ENCODE measurements around the gene AP1AR. TPM values are rescaled to one million over a fixed set of nuclear protein-coding genes. Genes with fewer than 3 reads are reported as not detected.

The AP1AR gene
- total RNA-seq, 1 donor from 2014 or later = 15.7 TPM

- peaks cover 3% of the 10 kb centered on the region for H3K27me3 Mint-ChIP-seq (ENCODE audit: unreplicated experiment)
- no peak overlapping the region for H3K4me3 Mint-ChIP-seq (ENCODE audit: unreplicated experiment)
- no peak overlapping the region for H3K27ac Mint-ChIP-seq (ENCODE audit: unreplicated experiment)
- DNase-seq (ENCODE audit: low spot score) = no peak
- H3K36me3 Mint-ChIP-seq (ENCODE audit: low read depth, unreplicated experiment) = no peaks in the 10 kb centered on the region
- TF ChIP-seq, protein P1, sequence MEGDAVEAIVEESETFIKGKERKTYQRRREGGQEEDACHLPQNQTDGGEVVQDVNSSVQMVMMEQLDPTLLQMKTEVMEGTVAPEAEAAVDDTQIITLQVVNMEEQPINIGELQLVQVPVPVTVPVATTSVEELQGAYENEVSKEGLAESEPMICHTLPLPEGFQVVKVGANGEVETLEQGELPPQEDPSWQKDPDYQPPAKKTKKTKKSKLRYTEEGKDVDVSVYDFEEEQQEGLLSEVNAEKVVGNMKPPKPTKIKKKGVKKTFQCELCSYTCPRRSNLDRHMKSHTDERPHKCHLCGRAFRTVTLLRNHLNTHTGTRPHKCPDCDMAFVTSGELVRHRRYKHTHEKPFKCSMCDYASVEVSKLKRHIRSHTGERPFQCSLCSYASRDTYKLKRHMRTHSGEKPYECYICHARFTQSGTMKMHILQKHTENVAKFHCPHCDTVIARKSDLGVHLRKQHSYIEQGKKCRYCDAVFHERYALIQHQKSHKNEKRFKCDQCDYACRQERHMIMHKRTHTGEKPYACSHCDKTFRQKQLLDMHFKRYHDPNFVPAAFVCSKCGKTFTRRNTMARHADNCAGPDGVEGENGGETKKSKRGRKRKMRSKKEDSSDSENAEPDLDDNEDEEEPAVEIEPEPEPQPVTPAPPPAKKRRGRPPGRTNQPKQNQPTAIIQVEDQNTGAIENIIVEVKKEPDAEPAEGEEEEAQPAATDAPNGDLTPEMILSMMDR (IDR thresholded peaks at IDR 0.05; ENCODE audit: unreplicated experiment) = no peak
- peaks cover 11% of the 10 kb centered on the region for H3K4me1 Mint-ChIP-seq (ENCODE audit: unreplicated experiment)
- no peaks in the 10 kb centered on the region for H3K9me3 Mint-ChIP-seq (ENCODE audit: unreplicated experiment)
Measured at GRCh38 chr4:112222219-112222955, 9.2 kb upstream of the AP1AR start.

- no peaks in the 10 kb centered on the region for H3K9me3 Mint-ChIP-seq (ENCODE audit: unreplicated experiment)
- H3K27me3 Mint-ChIP-seq (ENCODE audit: unreplicated experiment) = no peaks in the 10 kb centered on the region
- H3K4me3 Mint-ChIP-seq (ENCODE audit: unreplicated experiment) = no peak overlapping the region
- no peak for DNase-seq (ENCODE audit: low spot score)
- peaks cover 11% of the 10 kb centered on the region for H3K4me1 Mint-ChIP-seq (ENCODE audit: unreplicated experiment)
- no peaks in the 10 kb centered on the region for H3K36me3 Mint-ChIP-seq (ENCODE audit: low read depth, unreplicated experiment)
- H3K27ac Mint-ChIP-seq (ENCODE audit: unreplicated experiment) = no peak overlapping the region
- TF ChIP-seq, protein P1 (IDR thresholded peaks at IDR 0.05; ENCODE audit: unreplicated experiment) = no peak
Measured at GRCh38 chr4:112225157-112225556, 6.4 kb upstream of the AP1AR start.

DNA sequence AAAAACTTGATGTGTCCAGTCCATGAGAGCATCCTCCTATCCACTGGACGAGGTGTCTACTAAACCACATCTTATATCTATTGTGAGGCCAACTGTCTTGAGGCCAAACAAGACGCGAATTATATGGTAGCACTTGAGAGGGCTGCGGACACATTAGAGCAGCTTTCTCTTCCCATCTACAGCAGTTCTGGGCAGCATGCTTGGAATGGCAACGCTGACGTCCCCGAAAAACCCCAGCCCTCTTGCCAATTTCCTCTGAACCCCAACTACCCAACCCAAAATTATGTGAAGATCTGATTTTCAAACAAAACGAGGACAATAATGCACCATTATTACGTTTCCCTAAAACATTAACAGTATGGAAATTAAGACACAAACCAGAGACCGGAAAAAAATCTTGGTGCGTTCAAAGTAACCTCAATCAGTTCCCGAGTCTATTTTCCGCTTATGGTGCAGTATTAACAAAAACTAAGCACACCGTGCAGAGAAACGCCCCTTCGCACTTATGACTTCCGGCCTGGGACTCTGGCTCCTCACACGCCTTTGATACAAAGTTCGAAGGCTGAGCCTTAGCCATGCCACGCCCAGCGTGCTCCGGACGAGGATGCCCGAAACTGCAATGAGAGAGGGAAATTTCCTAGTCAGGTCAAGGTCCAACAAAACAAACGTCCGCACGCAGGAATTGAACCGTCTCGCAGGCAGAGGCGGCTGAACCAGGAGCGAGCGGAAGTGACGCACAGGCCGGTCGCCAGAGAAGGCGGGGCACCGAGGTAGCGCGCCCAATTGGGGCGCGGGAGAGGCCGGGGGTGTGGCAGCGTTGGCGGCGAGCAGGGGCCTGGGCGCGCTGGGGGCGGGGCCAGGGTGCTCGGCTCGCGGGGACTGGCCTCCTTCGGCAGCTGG is 458 bp upstream of the AP1AR start:
- DNase-seq (ENCODE audit: low spot score) = peak; percentile 99
- Mint-ChIP-seq H3K4me3 (ENCODE audit: unreplicated experiment) (peak overlapping the region; percentile 97), H3K36me3 (ENCODE audit: low read depth, unreplicated experiment) (peaks cover 5% of the 10 kb centered on the region), H3K4me1 (ENCODE audit: unreplicated experiment) (peaks cover 19% of the 10 kb centered on the region), H3K27ac (ENCODE audit: unreplicated experiment) (peak overlapping the region; percentile 96), H3K9me3 (ENCODE audit: unreplicated experiment) (no peaks in the 10 kb centered on the region), H3K27me3 (ENCODE audit: unreplicated experiment) (peaks cover 6% of the 10 kb centered on the region)
- TF ChIP-seq, protein P1 (IDR thresholded peaks at IDR 0.05; ENCODE audit: unreplicated experiment) = no peak

DNA sequence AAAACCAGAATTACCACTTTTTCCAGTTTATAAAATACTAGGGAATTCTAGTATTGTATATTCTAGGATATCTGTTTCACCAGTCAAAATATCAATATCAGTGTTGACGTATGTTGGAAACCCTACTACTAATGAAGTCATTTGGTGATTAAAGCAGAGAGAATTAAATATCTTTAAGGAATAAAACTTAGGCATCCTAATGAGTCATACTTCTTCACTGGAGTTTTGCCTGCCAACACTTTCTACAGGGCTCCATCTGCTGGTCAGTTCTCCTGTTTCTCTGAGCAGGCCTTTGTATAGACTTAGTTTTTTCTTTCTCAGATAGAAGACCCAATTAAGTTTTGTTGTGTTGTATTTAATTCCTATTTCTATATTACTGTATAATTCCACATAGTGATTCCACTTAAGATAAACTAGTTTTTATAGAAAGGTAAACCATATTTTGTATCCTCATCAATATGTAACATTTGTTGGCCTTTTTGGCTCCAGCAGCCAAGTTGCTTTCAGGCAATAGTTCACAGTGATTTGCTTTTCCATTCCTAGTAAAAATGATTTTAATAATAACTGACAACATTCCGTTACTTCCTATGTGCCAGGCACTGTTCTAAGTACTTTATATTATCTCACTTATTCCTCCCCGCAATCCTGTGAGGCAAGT is 3.5 kb downstream of the AP1AR start:
- TF ChIP-seq, protein P1 (IDR thresholded peaks at IDR 0.05; ENCODE audit: unreplicated experiment) = peak; percentile 60
- Mint-ChIP-seq H3K4me1 (ENCODE audit: unreplicated experiment) (peaks cover 21% of the 10 kb centered on the region), H3K27me3 (ENCODE audit: unreplicated experiment) (peaks cover 8% of the 10 kb centered on the region), H3K36me3 (ENCODE audit: low read depth, unreplicated experiment) (peaks cover 5% of the 10 kb centered on the region), H3K4me3 (ENCODE audit: unreplicated experiment) (no peak overlapping the region), H3K27ac (ENCODE audit: unreplicated experiment) (no peak overlapping the region), H3K9me3 (ENCODE audit: unreplicated experiment) (no peaks in the 10 kb centered on the region)
- DNase-seq (ENCODE audit: low spot score) = peak; percentile 57

Data from endothelial cell (in vitro differentiated cells).